ENCODE data around the gene ZNF892.
A peak's percentile ranks its signal among the peaks of the same experiment; 100 is the strongest.

Gene ZNF892

GRCh38 chr2:95166065-95166763 lies 41.1 kb upstream of the ZNF892 start:
- no peak for DNase-seq (ENCODE audit: low read depth in 1 of 2, low spot score in 1 of 2)
- Histone ChIP-seq H3K27ac (replicated peaks) (peak overlapping the region; percentile 95), H3K27me3 (ENCODE audit: insufficient read depth, poor library complexity, severe bottlenecking) (no peaks in the 10 kb centered on the region), H3K4me3 (replicated peaks; ENCODE audit: insufficient read depth, low read length) (peak overlapping the region; percentile 61)
- no peak for TF ChIP-seq REST (IDR thresholded peaks at IDR 0.05; ENCODE audit: insufficient replicate concordance, low read depth)
- TF ChIP-seq SPI1 (IDR thresholded peaks at IDR 0.05; ENCODE audit: borderline replicate concordance, low read depth) = no peak
- TF ChIP-seq GABPA (IDR thresholded peaks at IDR 0.05; ENCODE audit: low read depth) = no peak
- no peak for TF ChIP-seq CTCF (IDR thresholded peaks at IDR 0.05; ENCODE audit: insufficient read depth, low read length)
- TF ChIP-seq POLR2AphosphoS5 (IDR thresholded peaks at IDR 0.05; ENCODE audit: low read depth) = no peak

- no peak overlapping the region for H3K4me3 ChIP-seq (replicated peaks; ENCODE audit: insufficient read depth, low read length)
These were observed 35.4 kb upstream of the ZNF892 start for GRCh38 chr2:95171902-95172301.

More at GRCh38 chr2:95171902-95172301, 35.4 kb upstream of the ZNF892 start:
- Histone ChIP-seq H3K27me3 (ENCODE audit: insufficient read depth, poor library complexity, severe bottlenecking) (no peaks in the 10 kb centered on the region), H3K27ac (replicated peaks) (no peak overlapping the region)
- TF ChIP-seq SPI1 (IDR thresholded peaks at IDR 0.05; ENCODE audit: borderline replicate concordance, low read depth) (no peak), CTCF (IDR thresholded peaks at IDR 0.05; ENCODE audit: insufficient read depth, low read length) (no peak), REST (IDR thresholded peaks at IDR 0.05; ENCODE audit: insufficient replicate concordance, low read depth) (no peak), GABPA (IDR thresholded peaks at IDR 0.05; ENCODE audit: low read depth) (no peak), POLR2AphosphoS5 (IDR thresholded peaks at IDR 0.05; ENCODE audit: low read depth) (no peak)
- no peak for DNase-seq (ENCODE audit: low read depth in 1 of 2, low spot score in 1 of 2)
